HCT116 (cell line): ENCODE measurements around the gene GALP. TPM values are rescaled to one million over a fixed set of nuclear protein-coding genes. Genes with fewer than 3 reads are reported as not detected.
"Not testable (repeated sequence)": the region's sequence is repeated elsewhere in the genome, so short reads cannot be mapped to it uniquely, and the experiment has no call there.

Experiments
- ATAC-seq: fragments of 200-7000 bp; cut with Tn5 transposase; 2 replicates; pipeline ENCODE4 v1.9.1; 2020; ENCODE audit warnings: mild to moderate bottlenecking, moderate library complexity
- BruUV-seq: library from RNA; stranded (reverse); fragments of 400-500 nt; replicated peaks from 2 replicates; lab custom pipeline; 2021; lab: Mats Ljungman, UMichigan
- CTCF ChIA-PET: fragments of 300-600 bp; sonication (Branson Sonifier 250); formaldehyde crosslinking; loops from one replicate; lab custom pipeline; 2021; ENCODE audit warnings: antibody characterized with exemption; lab: Charles Lee
- POLR2A ChIA-PET: fragments of 300-600, 350-600 bp; sonication (Branson Sonifier 250); formaldehyde crosslinking; loops from one replicate; lab custom pipeline; 2021; ENCODE audit warnings: antibody characterized with exemption; lab: Charles Lee
- RAD21 ChIA-PET, 2 experiments: fragments of 300-600 bp; sonication (Branson Sonifier 250); formaldehyde crosslinking; loops; one replicate each; lab custom pipeline; 2023; ENCODE audit warnings: low total read pairs in 2 of 2; ENCODE audit not compliant: uncharacterized antibody in 2 of 2, unreplicated experiment in 2 of 2, low non-redundant PET in 1 of 2; lab: Charles Lee
- DNase-seq: peaks from one replicate; pipeline ENCODE4 v3.0.0-alpha.2; 2010; ENCODE audit warnings: low read depth, low spot score
- H2AFZ ChIP-seq: fragments of 200-600 bp; shearing (Covaris generic), sonication (generic); 2 replicates; pipeline ENCODE4 v1.6.1; 2017; ENCODE audit warnings: low read depth, mixed run types, mixed read lengths, antibody characterized with exemption, low read length; ENCODE audit not compliant: poor library complexity, severe bottlenecking
- H3K27ac ChIP-seq: 2 replicates; pipeline ENCODE4 v1.5.1; 2012; ENCODE audit warnings: low read depth, low read length
- H3K27me3 ChIP-seq: fragments of 200-600 bp; sonication (generic); 2 replicates; pipeline ENCODE4 v1.6.1; 2016; ENCODE audit warnings: mixed run types, low read length, mixed read lengths; ENCODE audit not compliant: insufficient read depth
- H3K36me3 ChIP-seq, 2 experiments: fragments of 200-500 bp in 1 of 2; fragments of 200-600 bp in 1 of 2; sonication (Bioruptor generic) in 1 of 2; sonication (generic) in 1 of 2; 2 replicates each; pipeline versions ENCODE4 v1.5.1 to v1.6.1; 2014 to 2016; ENCODE audit warnings: low read length in 2 of 2, inconsistent platforms in 1 of 2, mixed read lengths in 1 of 2, mixed run types in 1 of 2; ENCODE audit not compliant: insufficient read depth in 2 of 2, control insufficient read depth in 1 of 2
- H3K4me1 ChIP-seq, 2 experiments: fragments of 200-600 bp in 1 of 2; sonication (generic) in 1 of 2; 2 replicates each; pipeline versions ENCODE4 v1.5.1 to v1.6.1; 2012 to 2017; ENCODE audit warnings: low read length in 2 of 2, inconsistent platforms in 1 of 2, mild to moderate bottlenecking in 1 of 2, mixed read lengths in 1 of 2, mixed run types in 1 of 2, moderate library complexity in 1 of 2; ENCODE audit not compliant: insufficient read depth in 2 of 2, control insufficient read depth in 1 of 2
- H3K4me2 ChIP-seq: fragments of 200-600 bp; sonication (generic); 2 replicates; pipeline ENCODE4 v1.6.1; 2017; ENCODE audit warnings: mixed run types, low read length, mixed read lengths
- H3K4me3 ChIP-seq, 2 experiments: fragments of 200-600 bp in 1 of 2; sonication (generic) in 1 of 2; replicated peaks in 1 of 2; 2 replicates each; pipeline ENCODE4 v1.5.1; 2011 to 2016; ENCODE audit warnings: low read length in 2 of 2, control low read depth in 1 of 2, low read depth in 1 of 2, mild to moderate bottlenecking in 1 of 2, mixed read lengths in 1 of 2, mixed run types in 1 of 2
- H3K79me2 ChIP-seq: fragments of 200-600 bp; sonication (generic); 2 replicates; pipeline ENCODE4 v1.6.1; 2017; ENCODE audit warnings: mild to moderate bottlenecking, mixed run types, low read length, moderate library complexity, mixed read lengths; ENCODE audit not compliant: insufficient read depth
- H3K9ac ChIP-seq: fragments of 200-600 bp; sonication (generic); 2 replicates; pipeline ENCODE4 v1.6.1; 2016; ENCODE audit warnings: low read length, mixed read lengths
- H3K9me2 ChIP-seq: fragments of 200-600 bp; sonication (generic), shearing (Covaris generic); 2 replicates; pipeline ENCODE4 v1.6.1; 2017; ENCODE audit warnings: mixed run types, mild to moderate bottlenecking, moderate library complexity; ENCODE audit not compliant: insufficient read depth
- H3K9me3 ChIP-seq, 2 experiments: fragments of 200-500 bp in 1 of 2; fragments of 200-600 bp in 1 of 2; sonication (Bioruptor generic) in 1 of 2; sonication (generic) in 1 of 2; 2 replicates each; pipeline ENCODE4 v1.6.1; 2014 to 2017; ENCODE audit warnings: low read length in 2 of 2, mixed read lengths in 2 of 2, inconsistent platforms in 1 of 2, low read depth in 1 of 2, mild to moderate bottlenecking in 1 of 2, mixed run types in 1 of 2, moderate library complexity in 1 of 2; ENCODE audit not compliant: control insufficient read depth in 1 of 2, insufficient read depth in 1 of 2
- H4K20me1 ChIP-seq: fragments of 200-600 bp; sonication (generic), shearing (Covaris generic); 2 replicates; pipeline ENCODE4 v1.6.1; 2017; ENCODE audit warnings: mixed run types, mild to moderate bottlenecking, moderate library complexity; ENCODE audit not compliant: insufficient read depth
- CBX3 ChIP-seq: IDR thresholded peaks from 2 replicates; pipeline ENCODE4 v1.6.1; 2012; ENCODE audit warnings: low read depth
- CEBPB ChIP-seq: IDR thresholded peaks from 2 replicates; pipeline ENCODE4 v1.6.1; 2012; ENCODE audit warnings: low read depth
- EGR1 ChIP-seq: IDR thresholded peaks from 2 replicates; pipeline ENCODE4 v1.6.1; 2012; ENCODE audit warnings: low read depth
- ELF1 ChIP-seq: IDR thresholded peaks from 2 replicates; pipeline ENCODE4 v1.6.1; 2012; ENCODE audit warnings: low read depth, borderline replicate concordance
- JUND ChIP-seq: IDR thresholded peaks from 2 replicates; pipeline ENCODE4 v1.6.1; 2012
- POLR2A ChIP-seq: IDR thresholded peaks from 2 replicates; pipeline ENCODE4 v1.7.0; 2011; ENCODE audit warnings: borderline replicate concordance; ENCODE audit not compliant: insufficient read depth, insufficient read length; ENCODE audit errors: extremely low read depth
- SP1 ChIP-seq: IDR thresholded peaks from 2 replicates; pipeline ENCODE4 v1.6.1; 2012; ENCODE audit warnings: low read depth
- SRF ChIP-seq: IDR thresholded peaks from 2 replicates; pipeline ENCODE4 v1.6.1; 2012; ENCODE audit warnings: low read depth
- ZFX ChIP-seq: fragments of 450-650 bp; IDR thresholded peaks from 2 replicates; pipeline ENCODE4 v1.6.1; 2017
- ZNF274 ChIP-seq: fragments of 200-500 bp; sonication (Bioruptor generic); IDR thresholded peaks from 2 replicates; pipeline ENCODE4 v1.6.1; 2014; ENCODE audit warnings: mild to moderate bottlenecking, low read depth, low read length, inconsistent platforms
- intact Hi-C: fragments of 100-400 bp; cut with micrococcal nuclease; formaldehyde crosslinking; loops from 2 replicates; pipeline ENCODE4 v1.10.0; 2022
- total RNA-seq: library from RNA; stranded (reverse); gene quantifications from one replicate; pipeline ENCODE4 v1.2.1, GENCODE V29; 2021; ENCODE audit not compliant: unreplicated experiment
- TF ChIP-seq, protein P1 (sequence below): IDR thresholded peaks from 2 replicates; pipeline ENCODE4 v1.6.1; 2012; ENCODE audit warnings: low read depth
- TF ChIP-seq, protein P2 (sequence below): IDR thresholded peaks from 2 replicates; pipeline ENCODE4 v1.6.1; 2011; ENCODE audit warnings: mild to moderate bottlenecking, low read length, moderate library complexity; ENCODE audit not compliant: insufficient replicate concordance; ENCODE audit errors: extremely low read depth

The GALP gene
- total RNA-seq, 1 experiment from 2014 or later: not detected

GRCh38 chr19:56209091-56209490 lies 33.3 kb downstream of the GALP start:
- Histone ChIP-seq H3K4me2 (no peak overlapping the region), H3K9me2 (no peaks in the 10 kb centered on the region), H3K79me2 (no peaks in the 10 kb centered on the region), H3K4me3 (no peak overlapping the region), H3K27ac (no peak overlapping the region), H2AFZ (no peak overlapping the region), H3K4me1 (no peaks in the 10 kb centered on the region), H4K20me1 (no peaks in the 10 kb centered on the region), H3K27me3 (peaks cover 8% of the 10 kb centered on the region; the same call in 1 of the 2 replicates), H3K9ac (no peak overlapping the region), H3K9me3 (no peaks in the 10 kb centered on the region), H3K36me3 (no peaks in the 10 kb centered on the region)
- intact Hi-C loops: no loop called here
- TF ChIP-seq JUND: no peak
- TF ChIP-seq SRF: no peak
- TF ChIP-seq, protein P1, sequence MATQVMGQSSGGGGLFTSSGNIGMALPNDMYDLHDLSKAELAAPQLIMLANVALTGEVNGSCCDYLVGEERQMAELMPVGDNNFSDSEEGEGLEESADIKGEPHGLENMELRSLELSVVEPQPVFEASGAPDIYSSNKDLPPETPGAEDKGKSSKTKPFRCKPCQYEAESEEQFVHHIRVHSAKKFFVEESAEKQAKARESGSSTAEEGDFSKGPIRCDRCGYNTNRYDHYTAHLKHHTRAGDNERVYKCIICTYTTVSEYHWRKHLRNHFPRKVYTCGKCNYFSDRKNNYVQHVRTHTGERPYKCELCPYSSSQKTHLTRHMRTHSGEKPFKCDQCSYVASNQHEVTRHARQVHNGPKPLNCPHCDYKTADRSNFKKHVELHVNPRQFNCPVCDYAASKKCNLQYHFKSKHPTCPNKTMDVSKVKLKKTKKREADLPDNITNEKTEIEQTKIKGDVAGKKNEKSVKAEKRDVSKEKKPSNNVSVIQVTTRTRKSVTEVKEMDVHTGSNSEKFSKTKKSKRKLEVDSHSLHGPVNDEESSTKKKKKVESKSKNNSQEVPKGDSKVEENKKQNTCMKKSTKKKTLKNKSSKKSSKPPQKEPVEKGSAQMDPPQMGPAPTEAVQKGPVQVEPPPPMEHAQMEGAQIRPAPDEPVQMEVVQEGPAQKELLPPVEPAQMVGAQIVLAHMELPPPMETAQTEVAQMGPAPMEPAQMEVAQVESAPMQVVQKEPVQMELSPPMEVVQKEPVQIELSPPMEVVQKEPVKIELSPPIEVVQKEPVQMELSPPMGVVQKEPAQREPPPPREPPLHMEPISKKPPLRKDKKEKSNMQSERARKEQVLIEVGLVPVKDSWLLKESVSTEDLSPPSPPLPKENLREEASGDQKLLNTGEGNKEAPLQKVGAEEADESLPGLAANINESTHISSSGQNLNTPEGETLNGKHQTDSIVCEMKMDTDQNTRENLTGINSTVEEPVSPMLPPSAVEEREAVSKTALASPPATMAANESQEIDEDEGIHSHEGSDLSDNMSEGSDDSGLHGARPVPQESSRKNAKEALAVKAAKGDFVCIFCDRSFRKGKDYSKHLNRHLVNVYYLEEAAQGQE: no peak
- no peak for TF ChIP-seq ZNF274
- TF ChIP-seq SP1: no peak
- TF ChIP-seq, protein P2, sequence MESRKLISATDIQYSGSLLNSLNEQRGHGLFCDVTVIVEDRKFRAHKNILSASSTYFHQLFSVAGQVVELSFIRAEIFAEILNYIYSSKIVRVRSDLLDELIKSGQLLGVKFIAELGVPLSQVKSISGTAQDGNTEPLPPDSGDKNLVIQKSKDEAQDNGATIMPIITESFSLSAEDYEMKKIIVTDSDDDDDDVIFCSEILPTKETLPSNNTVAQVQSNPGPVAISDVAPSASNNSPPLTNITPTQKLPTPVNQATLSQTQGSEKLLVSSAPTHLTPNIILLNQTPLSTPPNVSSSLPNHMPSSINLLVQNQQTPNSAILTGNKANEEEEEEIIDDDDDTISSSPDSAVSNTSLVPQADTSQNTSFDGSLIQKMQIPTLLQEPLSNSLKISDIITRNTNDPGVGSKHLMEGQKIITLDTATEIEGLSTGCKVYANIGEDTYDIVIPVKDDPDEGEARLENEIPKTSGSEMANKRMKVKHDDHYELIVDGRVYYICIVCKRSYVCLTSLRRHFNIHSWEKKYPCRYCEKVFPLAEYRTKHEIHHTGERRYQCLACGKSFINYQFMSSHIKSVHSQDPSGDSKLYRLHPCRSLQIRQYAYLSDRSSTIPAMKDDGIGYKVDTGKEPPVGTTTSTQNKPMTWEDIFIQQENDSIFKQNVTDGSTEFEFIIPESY: no peak
- no peak for TF ChIP-seq CEBPB
- no peak for TF ChIP-seq EGR1
- no peak for TF ChIP-seq ELF1
- TF ChIP-seq CBX3: no peak
- TF ChIP-seq POLR2A: no peak
- no peak for TF ChIP-seq ZFX
- ChIA-PET CTCF (no interaction called here), RAD21 (no interaction called here), POLR2A (no interaction called here)
- no TSS peak for BruUV-seq
- ATAC-seq (no peak), DNase-seq (no peak)

GRCh38 chr19:56210036-56210435 lies 34.2 kb downstream of the GALP start:
- ATAC-seq, CTCF ChIA-PET, RAD21 ChIA-PET: not testable (repeated sequence)

More at GRCh38 chr19:56210036-56210435, 34.2 kb downstream of the GALP start:
- H3K4me1 ChIP-seq, H3K27ac ChIP-seq, DNase-seq, H4K20me1 ChIP-seq, H3K9me3 ChIP-seq, H3K4me3 ChIP-seq, H2AFZ ChIP-seq, H3K9ac ChIP-seq, intact Hi-C loops, H3K4me2 ChIP-seq, H3K9me2 ChIP-seq, H3K79me2 ChIP-seq, POLR2A ChIA-PET, BruUV-seq, H3K27me3 ChIP-seq, H3K36me3 ChIP-seq: not testable (repeated sequence)
